ENCODE results near the gene SYNM. TPM values are rescaled to one million over a fixed set of nuclear protein-coding genes. Genes with fewer than 3 reads are reported as not detected.

The SYNM gene
- total and polyA plus RNA-seq, 2 of the 8 experiments (the other 6 are each of a cell fraction or from before 2014, with no cell fraction given), result 0.89 to 2.0 TPM

DNA sequence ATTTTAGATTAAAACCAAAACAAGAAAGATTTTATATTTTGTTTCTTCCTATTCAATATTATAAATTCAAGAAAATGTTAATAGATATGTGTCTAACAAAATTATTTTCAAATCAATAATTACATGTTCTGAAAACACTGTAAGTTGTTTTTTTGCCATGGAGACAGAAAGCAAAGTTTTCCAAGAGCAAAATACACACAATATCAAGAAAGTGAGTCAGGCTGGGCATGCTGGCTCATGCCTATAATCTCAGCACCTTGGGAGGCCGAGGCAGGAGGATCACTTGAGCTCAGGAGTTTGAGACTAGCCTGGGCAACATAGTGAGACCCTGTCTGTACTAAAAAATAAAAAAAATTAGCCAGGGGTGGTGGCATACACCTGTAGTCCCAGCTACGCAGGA, 72.8 kb downstream of the SYNM start:
- no peak overlapping the region for H2BK20ac ChIP-seq (ENCODE audit: low read length)
- WGBS, 2 experiments (ENCODE audit: extremely low coverage in 1 of 2, insufficient coverage in 1 of 2, insufficient read length in 1 of 2, insufficient replicate concordance in 2 of 2, low coverage in 1 of 2, low lambda C conversion rate in 2 of 2, missing lambda C conversion rate in 1 of 2), result 100% methylated on average over 2 of the region's 2 CpGs; no CpG with 5 or more reads in 1 of the 2 experiments
- H3K4me3 ChIP-seq (ENCODE audit: extremely low read depth in 1 of 4, insufficient read depth in 2 of 4, low read depth in 3 of 4, low read length in 4 of 4), result no peak overlapping the region
- no peak overlapping the region for H3K4ac ChIP-seq (replicated peaks; ENCODE audit: insufficient read length, low read depth, low read length)
- H2BK12ac ChIP-seq (ENCODE audit: low read depth, low read length), result no peak overlapping the region
- H3K23me2 ChIP-seq (ENCODE audit: low read depth, low read length), result peaks cover 2% of the 10 kb centered on the region; the same call in 1 of the 2 replicates
- no peak overlapping the region for H2AK5ac ChIP-seq (ENCODE audit: low read depth, low read length)
- no peak overlapping the region for H4K91ac ChIP-seq (replicated peaks; ENCODE audit: insufficient read length, low read length)
- no peak overlapping the region for H3K56ac ChIP-seq (replicated peaks; ENCODE audit: insufficient read length, low read depth, low read length)
- CTCF ChIA-PET (ENCODE audit: partially characterized antibody), result interaction anchor here (1.5 kb wide), 1 partner anchor 78 kb away, joined by 4 read pairs; no protein-coding TSS in a partner anchor
- H3K9ac ChIP-seq (replicated peaks in 1 of 4; ENCODE audit: extremely low read depth in 1 of 4, low read depth in 3 of 4, low read length in 3 of 4), result no peak overlapping the region
- H4K8ac ChIP-seq (ENCODE audit: extremely low read depth, insufficient read depth, low read length), result no peak overlapping the region
- POLR2A ChIA-PET (ENCODE audit: partially characterized antibody), result no interaction called here
- no peak overlapping the region for H2BK15ac ChIP-seq (ENCODE audit: low read length)
- peaks cover 0 to 5% (median 1%) of the 10 kb centered on the region in 4 experiments; a peak in 4 of 7 replicates for H3K4me1 ChIP-seq (replicated peaks in 1 of 4; ENCODE audit: control insufficient read depth in 3 of 4, insufficient read depth in 4 of 4, low read length in 3 of 4)
- no peak overlapping the region for H2BK5ac ChIP-seq (ENCODE audit: low read depth, low read length)
- no peaks in the 10 kb centered on the region for H3K79me2 ChIP-seq (ENCODE audit: control insufficient read depth in 1 of 2, insufficient read depth in 2 of 2, low read length in 2 of 2)
- H2BK120ac ChIP-seq (replicated peaks; ENCODE audit: low read depth, low read length), result no peak overlapping the region
- no peak overlapping the region for H3K27ac ChIP-seq (ENCODE audit: low read depth, low read length)
- no peak overlapping the region for H3K18ac ChIP-seq (ENCODE audit: extremely low read depth, low read length)
- H3K27me3 ChIP-seq (replicated peaks in 1 of 4; ENCODE audit: control insufficient read depth in 3 of 4, extremely low read depth in 1 of 4, insufficient read depth in 3 of 4, low read length in 3 of 4), result no peaks in the 10 kb centered on the region
- no peaks in the 10 kb centered on the region; a peak in 1 of 8 replicates for H3K36me3 ChIP-seq (ENCODE audit: control insufficient read depth in 2 of 4, insufficient read depth in 4 of 4, low read length in 3 of 4)
- H4K5ac ChIP-seq (ENCODE audit: insufficient read length, low read depth, low read length), result no peak overlapping the region
- DNase-seq (ENCODE audit: low read depth in 1 of 2, low spot score in 2 of 2), result no peak
- no peak for FAIRE-seq
- no peaks in the 10 kb centered on the region for H4K20me1 ChIP-seq (replicated peaks in 1 of 2; ENCODE audit: control insufficient read depth in 1 of 2, insufficient read depth in 2 of 2, low read length in 2 of 2)
- no peaks in the 10 kb centered on the region for H3K9me3 ChIP-seq (ENCODE audit: insufficient read depth in 2 of 2, low read depth in 1 of 2, low read length in 1 of 2)
- H3K79me1 ChIP-seq (ENCODE audit: low read depth, low read length), result no peaks in the 10 kb centered on the region
- no peak overlapping the region for H3K23ac ChIP-seq (ENCODE audit: insufficient read length)
- no peak overlapping the region for H2AFZ ChIP-seq (ENCODE audit: low read length)
- no peak for TF ChIP-seq NANOG (IDR thresholded peaks at IDR 0.05; ENCODE audit: insufficient read depth, low read depth, low read length, poor library complexity, severe bottlenecking)
- TF ChIP-seq CEBPB (IDR thresholded peaks at IDR 0.05; ENCODE audit: low read depth, low read length), result no peak
- no peak for TF ChIP-seq SP4 (IDR thresholded peaks at IDR 0.05; ENCODE audit: low read length)
- no peak for TF ChIP-seq PHF8 (conservative IDR thresholded peaks at IDR 0.05; ENCODE audit: low read depth, low read length)
- TF ChIP-seq RFX5 (IDR thresholded peaks at IDR 0.05; ENCODE audit: borderline replicate concordance, low read depth, low read length), result no peak
- no peak for TF ChIP-seq YY1 (IDR thresholded peaks at IDR 0.05; ENCODE audit: low read depth, low read length)
- TF ChIP-seq MAFK (IDR thresholded peaks at IDR 0.05; ENCODE audit: low read depth, low read length), result no peak
- no peak for TF ChIP-seq CHD1 (IDR thresholded peaks at IDR 0.05; ENCODE audit: low read depth, low read length)
- no peak for TF ChIP-seq SP1 (IDR thresholded peaks at IDR 0.05; ENCODE audit: low read depth, low read length)
- TF ChIP-seq, protein P1, sequence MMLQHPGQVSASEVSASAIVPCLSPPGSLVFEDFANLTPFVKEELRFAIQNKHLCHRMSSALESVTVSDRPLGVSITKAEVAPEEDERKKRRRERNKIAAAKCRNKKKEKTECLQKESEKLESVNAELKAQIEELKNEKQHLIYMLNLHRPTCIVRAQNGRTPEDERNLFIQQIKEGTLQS (IDR thresholded peaks at IDR 0.05; ENCODE audit: insufficient read depth, low read depth, low read length), result no peak
- TF ChIP-seq RBBP5 (IDR thresholded peaks at IDR 0.05; ENCODE audit: borderline replicate concordance, low read depth, low read length), result no peak
- no peak for TF ChIP-seq RXRA (IDR thresholded peaks at IDR 0.05; ENCODE audit: insufficient read depth, low read depth, low read length)
- TF ChIP-seq RNF2 (IDR thresholded peaks at IDR 0.05; ENCODE audit: borderline replicate concordance, low read depth, low read length, missing control alignments, poor library complexity, severe bottlenecking), result no peak
- H3K14ac ChIP-seq (ENCODE audit: insufficient read length), result no peak overlapping the region
- no peak overlapping the region for H3K4me2 ChIP-seq (ENCODE audit: insufficient read depth in 1 of 2, low read depth in 2 of 2, low read length in 2 of 2)
